Mononuclear cell (primary cell): ENCODE data around the gene SASS6. TPM values are rescaled to one million over a fixed set of nuclear protein-coding genes. Genes with fewer than 3 reads are reported as not detected.

Experiments used
- H3K27me3 ChIP-seq: 2 replicates; pipeline ENCODE4 v1.6.0; 2011; ENCODE audit warnings: low read length, control low read depth; ENCODE audit not compliant: insufficient read depth
- H3K4me1 ChIP-seq: 2 replicates; pipeline ENCODE4 v1.5.1; 2011; ENCODE audit warnings: mild to moderate bottlenecking, low read length, control low read depth; ENCODE audit not compliant: insufficient read depth
- H3K4me3 ChIP-seq: 2 replicates; pipeline ENCODE4 v1.5.1; 2011; ENCODE audit warnings: mild to moderate bottlenecking, low read length, moderate library complexity
- H3K9me3 ChIP-seq: 2 replicates; pipeline ENCODE4 v1.5.1; 2011; ENCODE audit warnings: low read depth, mild to moderate bottlenecking, control low read depth, low read length
- total RNA-seq: library from RNA; depleted of rRNA; stranded (reverse); fragments of >200 nt; gene quantifications from one replicate; pipeline ENCODE4 v1.2.3, GENCODE V29; 2012

Gene SASS6
- total RNA-seq, 1 donor, result 1.8 TPM

- peaks cover 11% of the 10 kb centered on the region for H3K4me1 ChIP-seq
- H3K27me3 ChIP-seq, result no peaks in the 10 kb centered on the region
- H3K9me3 ChIP-seq, result no peaks in the 10 kb centered on the region
- H3K4me3 ChIP-seq, result no peak overlapping the region
Observed at GRCh38 chr1:100137602-100138001, 4.9 kb upstream of the SASS6 start.

- H3K4me3 ChIP-seq, result no peak overlapping the region
- no peaks in the 10 kb centered on the region for H3K27me3 ChIP-seq
- H3K9me3 ChIP-seq, result no peaks in the 10 kb centered on the region
Observed at GRCh38 chr1:100134872-100135271, 2.1 kb upstream of the SASS6 start.

GRCh38 chr1:100131623-100132022 lies 1.1 kb downstream of the SASS6 start:
- Histone ChIP-seq H3K4me1 (peaks cover 18% of the 10 kb centered on the region), H3K9me3 (no peaks in the 10 kb centered on the region), H3K27me3 (no peaks in the 10 kb centered on the region), H3K4me3 (no peak overlapping the region)

More at GRCh38 chr1:100134872-100135271, 2.1 kb upstream of the SASS6 start:
- H3K4me1 ChIP-seq, result peaks cover 18% of the 10 kb centered on the region

GRCh38 chr1:100130552-100131077 lies 2.1 kb downstream of the SASS6 start:
- no peak overlapping the region for H3K4me3 ChIP-seq
- H3K9me3 ChIP-seq, result no peaks in the 10 kb centered on the region
- peaks cover 18% of the 10 kb centered on the region for H3K4me1 ChIP-seq
- H3K27me3 ChIP-seq, result no peaks in the 10 kb centered on the region

GRCh38 chr1:100127226-100127625 lies 5.5 kb downstream of the SASS6 start:
- Histone ChIP-seq H3K27me3 (no peaks in the 10 kb centered on the region), H3K4me3 (no peak overlapping the region), H3K9me3 (no peaks in the 10 kb centered on the region), H3K4me1 (peaks cover 5% of the 10 kb centered on the region)

- Histone ChIP-seq H3K27me3 (no peaks in the 10 kb centered on the region), H3K4me3 (no peak overlapping the region), H3K4me1 (no peaks in the 10 kb centered on the region), H3K9me3 (no peaks in the 10 kb centered on the region)
Observed at GRCh38 chr1:100122177-100122576, 10.6 kb downstream of the SASS6 start.

GRCh38 chr1:100115524-100115923 lies 17.2 kb downstream of the SASS6 start:
- no peaks in the 10 kb centered on the region for H3K9me3 ChIP-seq
- no peaks in the 10 kb centered on the region for H3K4me1 ChIP-seq
- H3K4me3 ChIP-seq, result no peak overlapping the region
- H3K27me3 ChIP-seq, result no peaks in the 10 kb centered on the region

- Histone ChIP-seq H3K4me3 (no peak overlapping the region), H3K27me3 (no peaks in the 10 kb centered on the region), H3K9me3 (no peaks in the 10 kb centered on the region), H3K4me1 (no peaks in the 10 kb centered on the region)
Observed at GRCh38 chr1:100109554-100110066, 23.1 kb downstream of the SASS6 start.

- H3K4me3 ChIP-seq, result no peak overlapping the region
- no peaks in the 10 kb centered on the region for H3K9me3 ChIP-seq
- no peaks in the 10 kb centered on the region for H3K4me1 ChIP-seq
- H3K27me3 ChIP-seq, result no peaks in the 10 kb centered on the region
Observed at GRCh38 chr1:100107696-100108095, 25.0 kb downstream of the SASS6 start.

- Histone ChIP-seq H3K27me3 (no peaks in the 10 kb centered on the region), H3K9me3 (no peaks in the 10 kb centered on the region), H3K4me3 (no peak overlapping the region), H3K4me1 (no peaks in the 10 kb centered on the region)
Observed at GRCh38 chr1:100101564-100101963, 31.2 kb downstream of the SASS6 start.

GRCh38 chr1:100100202-100100601 lies 32.5 kb downstream of the SASS6 start:
- H3K4me3 ChIP-seq, result no peak overlapping the region
- H3K9me3 ChIP-seq, result no peaks in the 10 kb centered on the region

GRCh38 chr1:100090471-100090870 lies 42.3 kb downstream of the SASS6 start:
- Histone ChIP-seq H3K27me3 (no peaks in the 10 kb centered on the region), H3K4me3 (no peak overlapping the region), H3K9me3 (no peaks in the 10 kb centered on the region), H3K4me1 (no peaks in the 10 kb centered on the region)

More at GRCh38 chr1:100100202-100100601, 32.5 kb downstream of the SASS6 start:
- Histone ChIP-seq H3K4me1 (no peaks in the 10 kb centered on the region), H3K27me3 (no peaks in the 10 kb centered on the region)

GRCh38 chr1:100089082-100089481 lies 43.6 kb downstream of the SASS6 start:
- H3K4me1 ChIP-seq, result no peaks in the 10 kb centered on the region
- no peak overlapping the region for H3K4me3 ChIP-seq
- no peaks in the 10 kb centered on the region for H3K9me3 ChIP-seq
- no peaks in the 10 kb centered on the region for H3K27me3 ChIP-seq

GRCh38 chr1:100087396-100087795 lies 45.3 kb downstream of the SASS6 start:
- Histone ChIP-seq H3K27me3 (no peaks in the 10 kb centered on the region), H3K9me3 (no peaks in the 10 kb centered on the region), H3K4me1 (no peaks in the 10 kb centered on the region), H3K4me3 (no peak overlapping the region)

- Histone ChIP-seq H3K9me3 (no peaks in the 10 kb centered on the region), H3K4me1 (no peaks in the 10 kb centered on the region), H3K27me3 (no peaks in the 10 kb centered on the region), H3K4me3 (no peak overlapping the region)
Observed at GRCh38 chr1:100080331-100080730, 52.4 kb downstream of the SASS6 start.

- Histone ChIP-seq H3K9me3 (no peaks in the 10 kb centered on the region), H3K4me3 (no peak overlapping the region), H3K4me1 (no peaks in the 10 kb centered on the region), H3K27me3 (no peaks in the 10 kb centered on the region)
Observed at GRCh38 chr1:100077531-100077930, 55.2 kb downstream of the SASS6 start.
